ENCODE results near the gene RTKN2.

RTKN2 gene

GRCh38 chr10:62171791-62172190 is 96.9 kb downstream of the RTKN2 start:
- no peak for DNase-seq

- no peak for DNase-seq
These were observed 97.9 kb downstream of the RTKN2 start for GRCh38 chr10:62170732-62171131.

- DNase-seq: peak; percentile 4
These were observed 102.1 kb downstream of the RTKN2 start for GRCh38 chr10:62166331-62167131.

GRCh38 chr10:62165803-62166202 is 102.8 kb downstream of the RTKN2 start:
- no peak for DNase-seq

GRCh38 chr10:62163024-62163423 is 105.6 kb downstream of the RTKN2 start:
- no peak for DNase-seq

- no peak for DNase-seq
These were observed 106.2 kb downstream of the RTKN2 start for GRCh38 chr10:62162261-62162981.

- no peak for DNase-seq
These were observed 109.3 kb downstream of the RTKN2 start for GRCh38 chr10:62159351-62159750.

- DNase-seq: no peak
These were observed 111.0 kb downstream of the RTKN2 start for GRCh38 chr10:62157601-62158000.

- no peak for DNase-seq
These were observed 113.5 kb downstream of the RTKN2 start for GRCh38 chr10:62155054-62155680.

GRCh38 chr10:62154231-62154630 is 114.4 kb downstream of the RTKN2 start:
- DNase-seq: no peak

GRCh38 chr10:62153191-62153590 is 115.5 kb downstream of the RTKN2 start:
- DNase-seq: no peak

GRCh38 chr10:62149621-62150020 is 119.0 kb downstream of the RTKN2 start:
- DNase-seq: no peak

GRCh38 chr10:62148155-62148554 is 120.5 kb downstream of the RTKN2 start:
- DNase-seq: no peak

GRCh38 chr10:62147425-62147824 is 121.2 kb downstream of the RTKN2 start:
- DNase-seq: no peak

GRCh38 chr10:62136931-62137330 is 131.7 kb downstream of the RTKN2 start:
- DNase-seq: no peak

- no peak for DNase-seq
These were observed 135.0 kb downstream of the RTKN2 start for GRCh38 chr10:62133618-62134017.

All from hippocampal formation (tissue), 2 donors.